LoVo (cell line): Measurements from ENCODE around the gene OLFM4.
"Not testable (repeated sequence)": the region's sequence is repeated elsewhere in the genome, so short reads cannot be mapped to it uniquely, and the experiment has no call there.

Experiments used
- DNase-seq: peaks from one replicate; pipeline ENCODE4 v3.0.0-alpha.2; 2016; ENCODE audit warnings: low spot score

OLFM4 gene, protein sequence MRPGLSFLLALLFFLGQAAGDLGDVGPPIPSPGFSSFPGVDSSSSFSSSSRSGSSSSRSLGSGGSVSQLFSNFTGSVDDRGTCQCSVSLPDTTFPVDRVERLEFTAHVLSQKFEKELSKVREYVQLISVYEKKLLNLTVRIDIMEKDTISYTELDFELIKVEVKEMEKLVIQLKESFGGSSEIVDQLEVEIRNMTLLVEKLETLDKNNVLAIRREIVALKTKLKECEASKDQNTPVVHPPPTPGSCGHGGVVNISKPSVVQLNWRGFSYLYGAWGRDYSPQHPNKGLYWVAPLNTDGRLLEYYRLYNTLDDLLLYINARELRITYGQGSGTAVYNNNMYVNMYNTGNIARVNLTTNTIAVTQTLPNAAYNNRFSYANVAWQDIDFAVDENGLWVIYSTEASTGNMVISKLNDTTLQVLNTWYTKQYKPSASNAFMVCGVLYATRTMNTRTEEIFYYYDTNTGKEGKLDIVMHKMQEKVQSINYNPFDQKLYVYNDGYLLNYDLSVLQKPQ

GRCh38 chr13:53028637-53029203, at the start of gene OLFM4:
TSS of gene OLFM4 (plus strand) at chr13:53028813. CDS start at chr13:53028837, 24 bp downstream.
- no peak for DNase-seq

DNA sequence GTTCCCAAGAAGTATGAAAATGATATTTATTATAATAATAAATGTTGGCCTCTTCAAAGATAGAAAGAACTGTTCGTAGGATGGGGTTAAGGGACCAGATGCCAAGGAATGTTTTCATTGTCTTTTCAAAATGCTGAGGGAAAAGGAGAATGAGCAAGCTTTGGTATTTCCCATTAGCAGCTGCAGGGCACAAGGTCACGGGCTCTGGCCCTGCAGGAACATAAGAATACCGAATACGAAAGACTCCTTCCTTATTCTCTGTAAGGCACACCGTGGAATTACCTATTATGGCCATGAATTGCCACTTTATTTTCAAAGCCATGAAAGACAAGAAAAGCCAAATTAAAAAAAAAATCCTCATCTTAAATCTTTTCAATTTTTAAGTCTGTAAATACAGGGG, 49.6 kb upstream of the OLFM4 start:
- DNase-seq = no peak

DNA sequence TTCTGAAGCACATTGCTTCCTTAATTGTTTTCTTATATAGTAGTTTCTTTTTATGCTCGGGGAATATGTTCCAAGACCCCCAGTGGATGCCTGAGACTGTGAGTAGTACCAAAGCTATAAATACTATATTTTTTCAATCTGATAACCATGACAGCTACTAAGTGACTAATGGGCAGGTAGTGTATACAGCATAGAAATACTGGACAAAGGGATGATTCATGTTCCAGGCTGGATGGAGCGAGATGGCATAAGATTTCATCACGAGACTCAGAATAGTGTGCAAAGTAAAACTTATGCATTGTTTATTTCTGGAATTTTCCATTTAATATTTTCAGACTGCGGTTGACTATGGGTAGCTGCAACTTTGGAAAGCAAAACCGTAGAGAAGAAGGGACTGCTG, 47.9 kb upstream of the OLFM4 start:
- DNase-seq = no peak

DNA sequence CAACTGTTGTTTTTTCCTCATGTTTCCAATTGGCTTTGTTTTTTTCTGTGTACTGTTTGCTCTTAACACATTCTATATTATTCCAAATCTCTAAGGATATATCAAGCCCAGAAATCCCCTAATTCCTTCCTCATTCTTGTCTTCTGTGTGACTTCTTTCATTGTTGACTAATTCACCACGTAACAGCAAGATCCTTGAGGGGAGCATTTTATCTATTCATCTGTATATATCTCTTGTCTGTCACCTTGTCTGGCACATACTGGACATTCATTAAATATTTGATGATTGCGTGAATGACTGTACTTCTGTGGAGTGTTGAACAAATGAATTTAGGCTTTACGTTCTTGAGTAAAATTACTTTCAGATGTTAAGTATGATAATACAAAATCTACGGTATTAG, 44.8 kb upstream of the OLFM4 start:
- no peak for DNase-seq

DNA sequence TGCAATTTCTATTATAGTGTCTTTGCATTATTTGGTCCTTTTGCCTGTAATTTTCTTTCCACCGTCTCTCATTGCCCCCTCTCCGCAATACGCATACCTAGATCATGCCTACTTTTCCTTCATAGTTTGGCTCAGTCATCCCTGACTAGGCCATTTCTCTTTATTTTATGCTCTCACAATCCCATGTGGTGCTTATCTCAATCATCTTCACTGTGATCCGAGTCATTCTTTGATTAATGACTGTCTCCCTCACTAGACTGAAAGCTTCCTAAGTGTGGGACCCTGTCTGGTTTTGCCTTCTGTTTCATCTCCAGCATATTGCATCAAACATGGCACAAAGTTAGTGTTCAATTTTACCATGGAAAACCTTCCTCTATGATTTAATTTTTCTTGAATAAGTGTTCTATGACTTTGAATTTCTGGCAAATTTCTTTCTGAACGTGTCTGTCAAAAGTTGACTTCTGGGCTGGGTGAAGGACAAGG, 43.7 kb upstream of the OLFM4 start:
- no peak for DNase-seq

- no peak for DNase-seq
Measured at GRCh38 chr13:52991344-52992020, 37.1 kb upstream of the OLFM4 start.

GRCh38 chr13:52992110-52992509, 36.5 kb upstream of the OLFM4 start:
- DNase-seq = no peak

- DNase-seq = no peak
Measured at GRCh38 chr13:52994051-52994450, 34.6 kb upstream of the OLFM4 start.

DNA sequence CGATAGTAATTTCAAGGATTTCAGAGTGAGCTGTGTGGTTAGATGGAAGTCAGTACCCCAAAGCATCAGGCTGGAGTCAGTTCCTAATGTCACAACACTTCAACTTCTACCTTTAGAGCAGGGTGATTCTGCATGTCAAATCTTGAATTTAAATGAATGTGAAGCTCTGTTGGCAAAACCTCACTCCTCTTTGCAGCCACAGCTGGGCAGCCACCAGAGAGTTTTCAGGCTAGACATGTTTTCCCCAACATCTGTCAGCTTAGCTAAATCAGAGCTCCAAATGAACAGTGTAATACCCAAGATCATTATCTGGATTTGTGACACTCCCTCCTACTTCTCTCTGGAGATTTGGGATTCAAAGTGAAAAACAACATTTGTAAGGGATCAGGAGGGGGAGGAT, 33.7 kb upstream of the OLFM4 start:
- DNase-seq = no peak

GRCh38 chr13:52995946-52996345, 32.7 kb upstream of the OLFM4 start:
- no peak for DNase-seq

- DNase-seq = no peak
Measured at GRCh38 chr13:52997951-52998876, 30.4 kb upstream of the OLFM4 start.

- DNase-seq = no peak
Measured at GRCh38 chr13:52999093-52999696, 29.4 kb upstream of the OLFM4 start.

GRCh38 chr13:53001444-53002225, 27.0 kb upstream of the OLFM4 start:
- no peak for DNase-seq

DNA sequence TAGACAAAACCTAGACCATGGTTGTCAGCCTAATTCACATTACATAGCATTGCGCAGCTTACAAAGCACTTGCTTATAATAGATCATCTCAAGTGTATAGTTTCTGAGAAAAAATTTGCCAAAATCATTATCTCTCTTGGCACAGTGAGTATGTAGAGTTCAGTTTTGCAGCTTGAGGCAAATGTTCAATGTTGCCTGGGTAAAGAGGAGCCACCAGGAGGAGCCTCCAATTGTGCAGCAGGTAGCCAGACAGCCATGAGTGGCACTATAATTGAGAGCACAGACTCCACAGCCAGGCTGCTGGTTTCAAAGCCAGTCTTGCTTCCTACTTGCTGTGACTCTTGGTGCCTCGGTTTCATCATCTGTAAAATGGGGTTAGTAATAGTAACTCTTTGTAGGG, 24.0 kb upstream of the OLFM4 start:
- DNase-seq = no peak

DNA sequence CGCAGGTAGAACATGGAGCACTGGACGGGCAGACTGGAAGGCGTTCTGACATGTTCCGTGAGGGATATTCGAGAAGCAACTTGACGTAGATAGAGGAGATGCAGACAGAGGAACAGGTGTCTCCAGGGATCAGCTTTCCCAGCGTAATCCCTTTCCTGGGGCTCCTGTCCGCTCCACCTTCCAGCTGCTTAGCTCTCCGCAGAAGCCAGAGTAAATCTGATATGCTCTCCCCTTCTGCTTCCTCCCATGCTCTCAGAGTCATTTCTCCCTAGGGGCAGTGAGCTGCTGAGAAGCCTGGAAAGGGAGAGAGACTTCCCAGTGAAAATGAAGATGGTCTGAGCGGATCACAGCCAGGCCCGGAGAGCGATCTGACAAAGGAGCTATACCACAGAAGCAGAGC, 23.0 kb upstream of the OLFM4 start:
- no peak for DNase-seq

DNA sequence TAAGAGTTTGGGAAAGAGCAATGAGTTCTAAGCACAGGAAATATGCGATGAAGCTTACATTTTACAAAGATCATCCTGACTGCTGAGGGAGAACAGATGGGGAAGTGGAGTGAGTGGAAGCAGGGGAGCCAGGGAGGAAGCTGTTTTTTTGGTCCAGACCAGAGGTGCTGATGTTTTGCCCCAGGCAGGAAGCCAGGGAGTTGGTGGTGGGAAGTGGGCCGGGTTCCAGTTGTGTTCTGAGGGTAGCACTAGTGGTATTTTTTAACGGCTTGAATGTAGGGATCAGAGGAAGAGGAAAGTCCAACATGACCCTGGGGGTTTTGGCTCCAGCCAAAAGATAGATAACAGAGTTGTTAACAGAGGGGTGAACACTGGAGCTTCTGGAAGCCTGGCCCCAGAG, 20.7 kb upstream of the OLFM4 start:
- no peak for DNase-seq

GRCh38 chr13:53010374-53011105, 18.1 kb upstream of the OLFM4 start:
- peak; percentile 8 for DNase-seq

DNA sequence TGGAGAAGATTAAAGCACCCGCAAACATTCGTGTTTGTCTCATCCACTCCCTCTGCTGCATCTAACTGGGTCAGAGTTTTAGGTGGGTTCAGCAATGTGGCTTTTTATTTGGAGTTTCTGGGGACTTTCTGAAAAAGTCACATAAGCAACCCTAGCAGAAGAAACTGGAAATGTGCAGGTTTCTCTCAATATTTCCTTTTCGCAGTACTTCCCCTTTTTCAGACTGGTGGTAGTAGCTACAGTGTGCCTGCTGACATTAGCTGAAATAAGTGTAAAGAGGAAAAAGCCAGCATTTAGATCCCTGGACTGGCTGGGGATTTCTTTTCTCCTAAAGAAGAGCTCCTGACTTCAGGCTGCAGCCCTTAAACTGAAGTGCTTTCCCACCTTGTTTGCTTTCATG, 15.9 kb upstream of the OLFM4 start:
- DNase-seq = no peak

GRCh38 chr13:53013113-53013512, 15.5 kb upstream of the OLFM4 start:
- DNase-seq = no peak

- DNase-seq = not testable (repeated sequence)
Measured at GRCh38 chr13:53014018-53014417, 14.6 kb upstream of the OLFM4 start.
